SU-DHL-6 (cell line): ENCODE data around the gene ZNF22.

Source experiments
- CTCF ChIP-seq: fragments of 200-600 bp; sonication (generic); IDR thresholded peaks from one replicate; pipeline ENCODE4 v1.5.1; 2017; ENCODE audit warnings: antibody characterized with exemption, mild to moderate bottlenecking, low read length, moderate library complexity; ENCODE audit not compliant: insufficient read depth, poor library complexity, severe bottlenecking
- EZH2phosphoT487 ChIP-seq: fragments of 200-600 bp; sonication (generic), shearing (Covaris generic); conservative IDR thresholded peaks from 2 replicates; pipeline ENCODE4 v1.6.1; 2018; ENCODE audit warnings: mild to moderate bottlenecking, antibody characterized with exemption, low read length, moderate library complexity, mixed read lengths

GRCh38 chr10:45052700-45053099 is 52.0 kb downstream of the ZNF22 start:
- no peak for TF ChIP-seq CTCF
- no peak for TF ChIP-seq EZH2phosphoT487
